Testis (tissue), 3 donors: ENCODE measurements around the gene KAT8. TPM values are rescaled to one million over a fixed set of nuclear protein-coding genes. Genes with fewer than 3 reads are reported as not detected.
A peak's percentile ranks its signal among the peaks of the same experiment; 100 is the strongest.
"Not testable (repeated sequence)": the region's sequence is repeated elsewhere in the genome, so short reads cannot be mapped to it uniquely, and the experiment has no call there.

Source experiments
- DNase-seq: peaks from one replicate; pipeline ENCODE4 v3.0.0-alpha.2; 2019
- H3K27ac ChIP-seq, 2 donors: fragments of 200-600 bp; sonication (generic); one replicate each; pipeline ENCODE4 v1.5.1; 2019
- H3K27me3 ChIP-seq: fragments of 200-600 bp; sonication (generic); one replicate; pipeline ENCODE4 v1.5.1; 2019
- H3K36me3 ChIP-seq: fragments of 200-600 bp; sonication (generic); one replicate; pipeline ENCODE4 v1.5.1; 2017; ENCODE audit warnings: low read depth; ENCODE audit errors: missing control alignments
- H3K4me1 ChIP-seq: fragments of 200-600 bp; sonication (generic); one replicate; pipeline ENCODE4 v1.5.1; 2019
- H3K4me3 ChIP-seq, 2 donors: fragments of 200-600 bp; sonication (generic); one replicate each; pipeline ENCODE4 v1.5.1; 2017 to 2019
- H3K9me3 ChIP-seq: fragments of 200-600 bp; sonication (generic); one replicate; pipeline ENCODE4 v1.5.1; 2017
- CTCF ChIP-seq, 3 experiments: fragments of 450-650 bp in 2 of 3; fragments of 200-600 bp in 1 of 3; sonication (generic) in 1 of 3; IDR thresholded peaks; one replicate each; pipeline ENCODE4 v1.5.1; 2016 to 2019; ENCODE audit warnings: antibody characterized with exemption in 3 of 3, mild to moderate bottlenecking in 2 of 3, moderate library complexity in 1 of 3
- POLR2A ChIP-seq: fragments of 450-650 bp; IDR thresholded peaks from one replicate; pipeline ENCODE4 v1.6.1; 2017; ENCODE audit warnings: antibody characterized with exemption, mild to moderate bottlenecking, moderate library complexity
- WGBS, 2 donors: methylation state at CpG; one replicate each; pipeline ENCODE4 v1.1.5; 2018; 5-methylcytosine and 5-hydroxymethylcytosine counted together
- intact Hi-C: fragments of 100-400 bp; cut with DNase I; formaldehyde crosslinking; loops from one replicate; pipeline ENCODE4 v1.15.1; 2023; ENCODE audit warnings: low total_unique reads
- polyA plus RNA-seq: library from polyadenylated mRNA; stranded (reverse); fragments of 350-450 nt; fragmentation: Illumina TruSeq; extraction: RNeasy Lipid Tissue Mini Kit (QIAGEN cat#74804); gene quantifications from one replicate; pipeline ENCODE4 v1.2.3, GENCODE V29; 2014; ENCODE audit warnings: low read depth, low replicate concordance; ENCODE audit not compliant: insufficient read depth
- small RNA-seq, 2 donors: library from RNA; depleted of rRNA; stranded (forward); fragments of <200 nt; gene quantifications; one replicate each; pipeline ENCODE3, GENCODE V24; 2016
- total RNA-seq, 2 donors: library from RNA; depleted of rRNA; stranded (reverse); fragments of >200 nt; gene quantifications; one replicate each; pipeline ENCODE4 v1.2.3, GENCODE V29; 2016

The KAT8 gene
- total and polyA plus RNA-seq, 3 donors from 2014 or later: 86.0 to 111 (median 96.9) TPM

- DNase-seq: no peak
- Histone ChIP-seq H3K27ac (no peak overlapping the region), H3K9me3 (no peaks in the 10 kb centered on the region), H3K4me3 (no peak overlapping the region), H3K27me3 (no peaks in the 10 kb centered on the region), H3K4me1 (no peaks in the 10 kb centered on the region), H3K36me3 (no peaks in the 10 kb centered on the region)
- WGBS, 2 donors: 85 to 88% methylated on average over 2 of the region's 2 CpGs
- intact Hi-C loops: no loop called here
- no peak for TF ChIP-seq POLR2A
- TF ChIP-seq CTCF (IDR thresholded peaks at IDR 0.05): no peak
Measured at GRCh38 chr16:31168848-31169247, 51.4 kb downstream of the KAT8 start.

GRCh38 chr16:31170048-31170447 is 52.6 kb downstream of the KAT8 start:
- intact Hi-C loops, H3K27me3 ChIP-seq: not testable (repeated sequence)
- WGBS, 2 donors: no CpG with 5 or more reads among the region's 2 CpGs

GRCh38 chr16:31177136-31177535 is 59.7 kb downstream of the KAT8 start:
- no peaks in the 10 kb centered on the region for H3K27me3 ChIP-seq
- TF ChIP-seq POLR2A (no peak), CTCF (IDR thresholded peaks at IDR 0.05) (no peak)
- 82 to 84% methylated on average over 3 of the region's 3 CpGs for WGBS, 2 donors
- peaks cover 14% of the 10 kb centered on the region for H3K4me1 ChIP-seq
- intact Hi-C loops: no loop called here
- no peak overlapping the region for H3K4me3 ChIP-seq
- no peak for DNase-seq
- no peaks in the 10 kb centered on the region for H3K9me3 ChIP-seq
- H3K27ac ChIP-seq: no peak overlapping the region
- no peaks in the 10 kb centered on the region for H3K36me3 ChIP-seq

More at GRCh38 chr16:31170048-31170447, 52.6 kb downstream of the KAT8 start:
- DNase-seq, H3K4me3 ChIP-seq, H3K4me1 ChIP-seq, H3K9me3 ChIP-seq, H3K27ac ChIP-seq, H3K36me3 ChIP-seq: not testable (repeated sequence)

- no peaks in the 10 kb centered on the region for H3K36me3 ChIP-seq
- H3K27me3 ChIP-seq: no peaks in the 10 kb centered on the region
- TF ChIP-seq CTCF (IDR thresholded peaks at IDR 0.05): no peak
- no peak for TF ChIP-seq POLR2A
- H3K4me1 ChIP-seq: peaks cover 29% of the 10 kb centered on the region
- peak overlapping the region; percentile 78 to 94 for H3K4me3 ChIP-seq
- H3K9me3 ChIP-seq: no peaks in the 10 kb centered on the region
- intact Hi-C loops: no loop called here
- peak overlapping the region; percentile 96 to 97 for H3K27ac ChIP-seq
- 1 to 2% methylated on average over 25 to 27 of the region's 27 CpGs for WGBS, 2 donors
- DNase-seq: no peak
Measured at GRCh38 chr16:31179219-31179746, 61.8 kb downstream of the KAT8 start.

- Histone ChIP-seq H3K4me1 (peaks cover 29% of the 10 kb centered on the region), H3K9me3 (no peaks in the 10 kb centered on the region), H3K27me3 (no peaks in the 10 kb centered on the region), H3K27ac (peak within 1 kb of the TSS; percentile 96 to 97), H3K4me3 (peak within 1 kb of the TSS; percentile 78 to 94), H3K36me3 (no peaks in the 10 kb centered on the region)
- peak in 2 of 3 experiments; percentile 18 to 20 for TF ChIP-seq CTCF (IDR thresholded peaks at IDR 0.05)
- TF ChIP-seq POLR2A: peak; percentile 85
- DNase-seq: peak; percentile 95
- intact Hi-C loops: loop anchor here (10.0 kb wide), 1 partner anchor 695 kb away; the partner anchor contains the start of gene ZNF267
- WGBS, 2 donors: 1% methylated on average over 36 to 65 of the region's 69 CpGs
Measured at GRCh38 chr16:31179747-31180459, 62.4 kb downstream of the KAT8 start, which contains the start of gene FUS. FUS (plus strand) TSS chr16:31180139; CDS start chr16:31180215, 76 bp downstream.

Small RNA genes within 50 kb of the gene (small RNA-seq; reads per million reads assigned to genes)
- 0 to 0.37 reads per million in 2 donors for gene AC009088.4
- gene NDUFA3P6: 0 reads per million in 2 donors

Other genes starting within 250 kb of the KAT8 start
- 10 to 100 TPM; 49.6 to 57.4 TPM for gene BCL7C, start 223.6 kb upstream of the KAT8 start, total RNA-seq
- 40.2 TPM for gene BCL7C, start 223.6 kb upstream of the KAT8 start, polyA plus RNA-seq
- 1 to 10 TPM; 5.9 to 9.0 TPM for gene CTF1, start 221.1 kb upstream of the KAT8 start, total RNA-seq
- 5.6 TPM for gene CTF1, start 221.1 kb upstream of the KAT8 start, polyA plus RNA-seq
- 100 to 1,000 TPM; 142 to 149 TPM for gene FBXL19, start 194.1 kb upstream of the KAT8 start, total RNA-seq
- 47.0 TPM for gene FBXL19, start 194.1 kb upstream of the KAT8 start, polyA plus RNA-seq
- 10 to 100 TPM; 68.6 to 75.0 TPM for gene ORAI3, start 168.6 kb upstream of the KAT8 start, total RNA-seq
- gene ORAI3, start 168.6 kb upstream of the KAT8 start, polyA plus RNA-seq: 29.1 TPM
- 10 to 100 TPM; 45.7 to 45.8 TPM for gene SETD1A, start 159.9 kb upstream of the KAT8 start, total RNA-seq
- gene SETD1A, start 159.9 kb upstream of the KAT8 start, polyA plus RNA-seq: 41.4 TPM
- 1 to 10 TPM; 5.7 to 7.4 TPM for gene HSD3B7, start 132.5 kb upstream of the KAT8 start, total RNA-seq
- 8.9 TPM for gene HSD3B7, start 132.5 kb upstream of the KAT8 start, polyA plus RNA-seq
- 1 to 10 TPM; 6.3 to 8.7 TPM for gene STX1B, start 107.0 kb upstream of the KAT8 start, total RNA-seq
- gene STX1B, start 107.0 kb upstream of the KAT8 start, polyA plus RNA-seq: 5.8 TPM
- gene STX4, start 84.1 kb upstream of the KAT8 start, total RNA-seq: 10 to 100 TPM; 50.9 to 56.9 TPM
- gene STX4, start 84.1 kb upstream of the KAT8 start, polyA plus RNA-seq: 37.1 TPM
- 10 to 100 TPM; 17.2 to 20.2 TPM for gene ZNF668, start 43.4 kb upstream of the KAT8 start, total RNA-seq
- 10.1 TPM for gene ZNF668, start 43.4 kb upstream of the KAT8 start, polyA plus RNA-seq
- 10 to 100 TPM; 68.9 to 74.0 TPM for gene ZNF646, start 43.2 kb upstream of the KAT8 start, total RNA-seq
- 80.3 TPM for gene ZNF646, start 43.2 kb upstream of the KAT8 start, polyA plus RNA-seq
- 1 to 10 TPM; 2.7 to 6.1 TPM for gene PRSS53, start 28.7 kb upstream of the KAT8 start, total RNA-seq
- 1.1 TPM for gene PRSS53, start 28.7 kb upstream of the KAT8 start, polyA plus RNA-seq
- 100 to 1,000 TPM; 102 to 183 TPM for gene VKORC1, start 22.9 kb upstream of the KAT8 start, total RNA-seq
- gene VKORC1, start 22.9 kb upstream of the KAT8 start, polyA plus RNA-seq: 102 TPM
- gene BCKDK, start 9.3 kb upstream of the KAT8 start, total RNA-seq: 10 to 100 TPM; 68.8 to 69.1 TPM
- gene BCKDK, start 9.3 kb upstream of the KAT8 start, polyA plus RNA-seq: 34.5 TPM
- gene PRSS8, start 18.1 kb downstream of the KAT8 start, total RNA-seq: under 1 TPM; 0.74 to 0.79 TPM
- 1.5 TPM for gene PRSS8, start 18.1 kb downstream of the KAT8 start, polyA plus RNA-seq
- gene PRSS36, start 32.4 kb downstream of the KAT8 start, total RNA-seq: 1 to 10 TPM; 7.1 to 8.3 TPM
- 5.4 TPM for gene PRSS36, start 32.4 kb downstream of the KAT8 start, polyA plus RNA-seq
- 100 to 1,000 TPM; 205 to 217 TPM for gene FUS, start 62.5 kb downstream of the KAT8 start, total RNA-seq
- 423 TPM for gene FUS, start 62.5 kb downstream of the KAT8 start, polyA plus RNA-seq
- 10 to 100 TPM in 1 of 2 donors, 1 to 10 TPM in 1; 2.6 to 11.1 TPM for gene PYCARD, start 85.1 kb downstream of the KAT8 start, total RNA-seq
- 8.7 TPM for gene PYCARD, start 85.1 kb downstream of the KAT8 start, polyA plus RNA-seq
- gene TRIM72, start 96.5 kb downstream of the KAT8 start, total RNA-seq: under 1 TPM; 0.50 to 0.55 TPM
- gene TRIM72, start 96.5 kb downstream of the KAT8 start, polyA plus RNA-seq: 0.58 TPM
- not detected for gene PYDC1, start 99.5 kb downstream of the KAT8 start, total RNA-seq
- not detected for gene PYDC1, start 99.5 kb downstream of the KAT8 start, polyA plus RNA-seq
- 1 to 10 TPM; 4.4 to 7.7 TPM for gene ITGAM, start 142.3 kb downstream of the KAT8 start, total RNA-seq
- 7.1 TPM for gene ITGAM, start 142.3 kb downstream of the KAT8 start, polyA plus RNA-seq
- 1 to 10 TPM in 1 of 2 donors, under 1 TPM in 1; 0.63 to 2.8 TPM for gene ITGAX, start 237.5 kb downstream of the KAT8 start, total RNA-seq
- 3.4 TPM for gene ITGAX, start 237.5 kb downstream of the KAT8 start, polyA plus RNA-seq